Measurements from ENCODE around the gene DNHD1. TPM values are rescaled to one million over a fixed set of nuclear protein-coding genes. Genes with fewer than 3 reads are reported as not detected.

The DNHD1 gene
- polyA plus RNA-seq, 3 donors: 0.24 to 21.0 (median 0.59) TPM

- Histone ChIP-seq H3K9me3 (replicated peaks in 1 of 2; ENCODE audit: control insufficient read depth in 1 of 2, insufficient read depth in 1 of 2, low read length in 2 of 2) (no peaks in the 10 kb centered on the region), H3K4me2 (replicated peaks; ENCODE audit: extremely low read depth, low read length, poor library complexity, severe bottlenecking) (no peak overlapping the region), H3K79me2 (ENCODE audit: insufficient read depth, low read length) (no peaks in the 10 kb centered on the region), H3K36me3 (replicated peaks in 1 of 2; ENCODE audit: control insufficient read depth in 1 of 2, insufficient read depth in 2 of 2, low read length in 2 of 2) (no peaks in the 10 kb centered on the region), H3K4me1 (ENCODE audit: control insufficient read depth in 1 of 2, insufficient read depth in 2 of 2, low read length in 2 of 2) (no peaks in the 10 kb centered on the region), H3K9ac (ENCODE audit: insufficient read depth, low read length, poor library complexity, severe bottlenecking) (no peak overlapping the region), H3K27ac (ENCODE audit: low read depth in 1 of 2, low read length in 2 of 2) (no peak overlapping the region), H3K27me3 (ENCODE audit: control insufficient read depth in 2 of 2, insufficient read depth in 2 of 2, low read length in 2 of 2) (no peaks in the 10 kb centered on the region), H2AFZ (ENCODE audit: insufficient read depth, low read depth, low read length, poor library complexity, severe bottlenecking) (no peak overlapping the region), H4K20me1 (ENCODE audit: insufficient read depth, low read length) (no peaks in the 10 kb centered on the region), H3K4me3 (replicated peaks in 1 of 3; ENCODE audit: low read depth in 2 of 3, low read length in 3 of 3) (no peak overlapping the region)
- Mint-ChIP-seq H3K4me1 (no peaks in the 10 kb centered on the region), H3K27ac (peak overlapping the region in 1 of 7 donors; percentile 37), H3K4me3 (no peak overlapping the region), H3K9me3 (no peaks in the 10 kb centered on the region), H3K36me3 (peaks cover 2 to 3% of the 10 kb centered on the region in 2 donors), H3K27me3 (ENCODE audit: low read depth in 3 of 3) (peaks cover 0 to 1% (median 0%) of the 10 kb centered on the region in 3 donors)
- DNase-seq: no peak
- no peak for TF ChIP-seq CTCF (IDR thresholded peaks at IDR 0.05)
- intact Hi-C loops (cut with micrococcal nuclease): no loop called here
- 98% methylated on average over 13 of the region's 14 CpGs for WGBS (ENCODE audit: insufficient coverage)
These were observed 60.9 kb downstream of the DNHD1 start for GRCh38 chr11:6557761-6558674.

DNA sequence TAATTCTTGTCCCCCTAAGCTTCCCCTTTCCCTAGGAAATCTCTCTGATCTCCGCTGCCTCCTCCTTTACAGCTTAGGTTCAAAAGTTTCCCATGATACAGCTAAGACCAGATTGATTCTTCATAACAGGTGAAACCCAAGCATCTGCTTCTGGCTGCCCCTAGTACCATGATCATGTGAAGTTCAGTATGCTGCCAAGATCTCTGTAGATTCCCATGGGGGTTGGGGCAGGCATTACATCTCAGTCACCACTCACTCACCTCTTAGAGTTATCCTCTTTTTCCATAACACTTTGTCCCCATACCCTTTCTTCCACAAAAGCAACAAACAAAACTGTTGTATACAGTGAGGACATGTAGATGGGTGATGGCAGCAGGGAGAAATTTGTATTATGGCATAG is 62.3 kb downstream of the DNHD1 start:
- Histone ChIP-seq H3K27me3 (ENCODE audit: control insufficient read depth in 2 of 2, insufficient read depth in 2 of 2, low read length in 2 of 2) (no peaks in the 10 kb centered on the region), H3K4me2 (replicated peaks; ENCODE audit: extremely low read depth, low read length, poor library complexity, severe bottlenecking) (no peak overlapping the region), H3K4me3 (replicated peaks in 1 of 3; ENCODE audit: low read depth in 2 of 3, low read length in 3 of 3) (no peak overlapping the region), H3K4me1 (ENCODE audit: control insufficient read depth in 1 of 2, insufficient read depth in 2 of 2, low read length in 2 of 2) (no peaks in the 10 kb centered on the region), H3K36me3 (replicated peaks in 1 of 2; ENCODE audit: control insufficient read depth in 1 of 2, insufficient read depth in 2 of 2, low read length in 2 of 2) (no peaks in the 10 kb centered on the region), H3K27ac (ENCODE audit: low read depth in 1 of 2, low read length in 2 of 2) (no peak overlapping the region), H4K20me1 (ENCODE audit: insufficient read depth, low read length) (no peaks in the 10 kb centered on the region), H3K9ac (ENCODE audit: insufficient read depth, low read length, poor library complexity, severe bottlenecking) (no peak overlapping the region), H2AFZ (ENCODE audit: insufficient read depth, low read depth, low read length, poor library complexity, severe bottlenecking) (no peak overlapping the region), H3K9me3 (replicated peaks in 1 of 2; ENCODE audit: control insufficient read depth in 1 of 2, insufficient read depth in 1 of 2, low read length in 2 of 2) (no peaks in the 10 kb centered on the region), H3K79me2 (ENCODE audit: insufficient read depth, low read length) (no peaks in the 10 kb centered on the region)
- Mint-ChIP-seq H3K4me1 (no peaks in the 10 kb centered on the region), H3K36me3 (peaks cover 2 to 6% of the 10 kb centered on the region in 2 donors), H3K9me3 (no peaks in the 10 kb centered on the region), H3K27ac (no peak overlapping the region), H3K27me3 (ENCODE audit: low read depth in 3 of 3) (peaks cover 0 to 1% (median 0%) of the 10 kb centered on the region in 3 donors), H3K4me3 (no peak overlapping the region)
- no peak for TF ChIP-seq CTCF (IDR thresholded peaks at IDR 0.05)
- intact Hi-C loops (cut with micrococcal nuclease): no loop called here
- WGBS (ENCODE audit: insufficient coverage): 91% methylated on average over 1 of the region's 1 CpG
- no peak for DNase-seq
